Activated CD4-positive, alpha-beta T cell treated with anti-CD3 and anti-CD28 coated beads for 4 hours (primary cell): ENCODE measurements around the gene IGSF22.

Experiments used
- DNase-seq, 2 donors: peaks; one replicate each; pipeline ENCODE4 v3.0.0-alpha.2; 2020

The IGSF22 gene

DNA sequence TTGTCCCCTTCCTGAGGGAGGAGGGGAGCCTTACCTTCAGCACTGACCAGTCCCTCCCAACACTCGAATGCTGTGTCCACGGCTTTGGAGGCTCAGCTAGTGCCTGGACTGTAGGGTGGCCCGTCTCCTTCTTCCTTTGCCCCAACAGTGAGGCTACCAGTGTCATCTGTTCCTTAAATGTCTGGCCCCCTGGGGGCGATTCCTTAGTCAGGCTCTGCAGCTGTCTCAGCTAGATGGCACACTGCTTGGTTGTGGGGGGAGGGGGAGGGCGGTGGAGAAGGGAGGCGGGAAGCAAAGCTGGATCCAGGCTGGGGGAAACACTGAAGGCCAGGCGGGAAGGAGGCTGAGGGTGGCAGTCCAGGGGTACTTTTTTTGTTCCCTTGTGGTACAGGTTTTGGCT is at the start of gene IGSF22:
IGSF22 (minus strand) TSS at position 149 of the 400 bp plus-strand sequence. CDS start 1,952 bp downstream, outside the sequence.
- DNase-seq, result no peak

DNA sequence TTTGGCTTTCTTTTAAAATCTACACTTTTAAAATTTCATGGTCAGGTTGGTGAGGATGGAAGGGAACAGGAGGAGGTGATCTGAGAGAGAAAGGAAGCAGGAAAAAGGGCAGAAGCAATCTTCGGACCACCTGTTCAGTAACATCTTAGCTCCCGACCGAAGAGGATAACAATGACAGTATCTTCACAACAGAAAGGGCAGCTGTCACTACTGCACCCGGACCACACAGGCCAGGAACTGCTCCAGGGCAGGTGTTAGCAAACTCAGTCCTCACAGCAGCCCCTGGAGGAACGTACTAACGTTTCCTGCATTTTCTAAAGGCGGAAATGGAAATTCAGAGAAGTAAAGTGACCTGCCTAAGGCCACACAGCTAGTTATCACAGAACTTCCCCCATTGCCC is 48.8 kb upstream of the IGSF22 start:
- DNase-seq, result no peak

DNA sequence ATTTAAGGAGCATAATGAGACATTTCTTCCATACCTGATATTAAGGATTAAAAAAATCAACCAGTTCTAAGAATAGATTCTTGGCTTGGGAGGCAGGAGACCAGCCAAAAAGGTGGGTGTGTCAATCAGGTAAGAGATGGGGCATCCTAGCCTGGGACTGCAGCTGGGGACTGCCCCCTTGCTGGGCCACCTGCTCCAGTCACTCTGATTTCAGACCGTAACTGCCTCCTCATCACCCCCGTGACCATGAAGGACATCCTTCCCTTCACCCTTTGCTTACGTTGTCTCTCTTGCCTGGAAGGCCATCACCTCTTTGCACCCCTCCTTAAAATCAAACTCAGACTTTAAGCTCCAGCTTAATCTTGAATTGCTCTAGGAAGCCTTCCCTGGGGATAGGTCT is 47.7 kb upstream of the IGSF22 start:
- DNase-seq, result no peak

DNA sequence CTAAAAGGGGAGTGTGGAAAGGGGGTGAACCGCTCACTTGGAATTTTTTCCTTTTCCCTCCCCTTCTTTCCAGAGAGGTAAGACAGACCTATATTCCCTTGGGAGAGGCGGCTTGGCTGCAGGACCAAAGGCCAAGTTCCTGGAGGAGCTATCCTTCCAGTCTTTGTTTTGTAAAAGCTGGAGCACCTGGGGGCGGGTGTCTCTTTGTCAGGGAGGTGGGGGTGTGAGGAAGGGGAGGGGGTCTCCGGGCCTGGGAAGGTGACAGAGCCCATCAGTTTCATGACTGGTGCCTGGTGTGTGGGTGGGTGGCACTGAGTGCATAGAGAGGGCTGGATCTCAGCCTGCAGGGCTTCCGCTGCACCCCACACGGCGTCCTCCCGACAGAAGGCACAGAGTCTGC is 47.1 kb upstream of the IGSF22 start:
- no peak for DNase-seq

DNA sequence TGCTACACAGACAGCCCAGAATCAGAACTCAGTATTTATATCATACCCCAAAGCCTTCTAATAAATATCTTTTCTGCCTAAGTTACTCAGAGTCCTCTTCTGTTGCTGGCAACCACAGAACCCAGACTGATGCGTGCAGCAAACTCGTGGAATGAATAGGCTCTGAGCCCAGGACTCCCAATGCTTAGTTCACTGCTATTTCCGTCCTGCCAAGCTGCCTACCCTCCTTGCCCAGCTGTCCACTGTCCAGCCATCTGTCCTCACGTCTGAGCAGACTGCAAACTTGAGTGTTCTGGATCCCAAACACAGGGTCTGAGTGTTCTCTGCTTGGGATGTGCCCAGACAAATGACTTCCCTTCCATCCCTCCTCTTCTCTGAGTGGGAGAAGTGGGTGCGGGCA is 46.2 kb upstream of the IGSF22 start:
- no peak for DNase-seq

DNA sequence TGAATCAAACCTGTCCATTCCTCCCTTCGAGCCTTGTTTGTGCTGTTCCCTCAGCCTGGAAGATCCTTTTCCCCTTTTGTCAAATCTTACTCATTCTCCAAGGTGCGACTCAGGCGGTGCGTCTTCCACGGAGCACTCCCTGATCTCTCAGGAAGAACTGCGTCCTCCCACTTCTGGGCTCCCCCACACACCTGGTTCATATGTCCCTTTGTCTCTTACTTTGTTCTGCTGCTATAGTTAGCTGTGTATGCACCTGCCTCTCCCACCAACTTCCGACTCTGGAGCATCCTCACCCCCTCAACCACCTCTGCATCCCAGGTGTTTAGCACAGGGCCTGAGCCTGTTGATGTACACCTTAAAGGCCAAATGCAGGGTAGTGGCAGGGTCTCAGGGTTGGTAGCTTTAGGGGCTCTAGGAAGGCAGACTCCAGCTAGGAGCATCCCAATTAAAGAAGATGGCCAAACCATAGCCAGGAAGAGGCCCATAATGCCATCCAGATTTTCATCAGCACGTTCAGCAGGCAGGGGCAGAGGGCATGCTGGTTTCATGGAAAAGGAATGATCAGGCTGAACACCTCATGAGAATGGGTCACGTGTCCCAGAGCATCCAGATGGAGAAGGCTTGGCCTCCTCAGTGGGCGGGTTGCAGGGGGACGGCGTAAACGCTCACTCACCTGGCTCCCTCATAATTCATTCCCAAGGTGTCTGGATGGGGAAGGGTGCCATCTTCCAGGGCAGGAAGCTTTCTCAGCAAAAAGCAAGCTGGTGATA is 45.5 kb upstream of the IGSF22 start:
- no peak for DNase-seq

DNA sequence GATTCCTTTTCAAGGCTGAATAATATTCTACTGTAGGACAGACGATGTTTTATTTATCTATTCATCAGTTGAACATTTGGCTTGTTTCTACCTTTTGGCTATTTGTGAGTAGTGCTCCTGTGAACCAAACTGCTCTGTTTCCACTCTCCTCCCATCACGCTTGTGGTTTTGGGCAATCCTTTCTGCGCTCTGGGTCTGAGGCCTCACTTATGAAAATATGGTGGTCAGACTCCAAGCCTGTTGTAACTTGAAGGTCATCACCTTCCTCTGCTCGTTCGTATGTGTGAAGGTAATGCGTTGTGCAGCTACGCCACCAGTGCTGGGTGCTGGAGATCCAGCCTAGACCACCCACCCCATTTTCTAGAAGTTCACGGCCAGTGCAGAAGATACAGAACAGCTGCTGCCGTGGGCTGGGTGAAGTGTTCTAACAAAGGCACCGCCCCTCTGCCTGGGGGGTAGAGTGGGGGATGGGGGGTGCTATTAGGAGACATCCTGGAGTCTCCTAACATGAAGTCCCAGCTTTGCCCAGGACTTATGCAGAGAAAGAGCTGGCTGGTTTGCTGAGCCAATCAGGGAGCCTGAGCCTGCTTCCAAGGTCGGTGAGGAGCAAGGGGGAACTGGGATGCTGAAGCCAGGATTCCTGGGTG is 44.6 kb upstream of the IGSF22 start:
- DNase-seq, result no peak

DNA sequence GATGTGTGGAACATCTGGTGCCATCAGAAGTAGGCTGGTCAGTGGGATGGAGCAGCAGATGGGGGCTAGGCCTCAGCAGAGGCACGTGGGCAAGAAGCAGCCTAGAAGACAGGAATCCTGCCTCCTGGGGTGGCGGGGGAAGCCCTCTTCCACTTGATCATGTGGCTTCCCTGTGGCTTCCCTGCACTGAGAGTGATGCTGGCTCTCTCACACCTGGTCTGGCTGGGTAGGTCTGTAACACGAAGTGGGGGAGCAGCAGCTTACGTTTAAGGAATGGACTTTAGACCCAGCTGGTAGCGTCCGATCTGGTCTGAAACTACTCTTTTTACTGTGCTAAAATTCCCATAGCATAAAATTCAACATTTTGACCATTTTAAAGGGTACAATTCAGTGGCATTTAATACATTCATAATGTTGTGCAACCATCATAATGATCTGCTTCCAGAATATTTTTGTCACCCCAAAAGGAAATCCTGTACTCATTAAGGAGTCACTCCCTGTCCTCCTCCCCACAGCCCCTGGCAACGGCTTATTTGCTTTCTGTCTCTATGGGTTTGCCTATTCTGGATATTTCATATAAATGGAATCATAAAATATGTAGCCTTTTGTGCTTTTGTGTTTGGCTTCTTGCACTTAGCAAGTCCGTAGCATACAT is 43.9 kb upstream of the IGSF22 start:
- DNase-seq, result no peak

DNA sequence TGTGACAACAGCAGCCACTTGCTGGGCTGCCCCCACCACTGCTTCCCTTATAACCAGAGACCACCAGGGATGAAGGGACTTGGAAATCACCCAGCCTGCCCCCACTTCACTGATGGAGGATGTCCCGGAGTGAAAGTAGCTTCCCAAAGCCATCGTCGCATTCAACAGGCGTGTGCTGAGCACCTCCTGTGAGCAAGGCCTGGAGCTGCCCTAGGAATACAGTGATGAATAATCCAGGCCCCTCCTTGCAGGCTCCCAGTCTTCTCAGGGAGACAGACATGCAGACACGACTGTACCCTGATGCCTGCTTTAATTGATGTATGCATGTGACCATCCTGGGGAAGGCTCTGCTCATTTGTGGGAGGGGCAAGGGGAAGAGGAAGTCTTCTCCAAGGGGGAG is 43.0 kb upstream of the IGSF22 start:
- DNase-seq, result no peak

DNA sequence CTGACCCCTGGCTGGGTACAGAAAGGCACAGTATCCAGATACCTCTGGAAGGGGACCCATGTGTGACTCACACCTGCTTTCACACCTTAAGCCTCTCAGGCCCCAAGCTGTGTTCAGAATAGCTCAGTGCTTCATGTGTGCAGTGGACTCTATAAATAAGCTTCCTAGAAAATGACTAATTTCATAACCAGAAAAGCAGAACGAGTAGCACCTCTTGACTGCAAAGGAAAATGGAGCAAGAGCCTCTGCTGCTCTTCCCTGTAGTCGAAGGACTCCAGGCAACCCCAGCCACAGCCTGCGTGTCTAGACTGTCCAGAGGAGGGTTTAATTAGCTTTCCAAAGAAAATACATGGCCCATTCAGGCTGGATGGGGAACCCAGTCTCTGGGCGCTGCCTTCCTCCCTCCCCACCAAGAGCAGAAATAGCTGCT is 42.5 kb upstream of the IGSF22 start:
- DNase-seq, result no peak

DNA sequence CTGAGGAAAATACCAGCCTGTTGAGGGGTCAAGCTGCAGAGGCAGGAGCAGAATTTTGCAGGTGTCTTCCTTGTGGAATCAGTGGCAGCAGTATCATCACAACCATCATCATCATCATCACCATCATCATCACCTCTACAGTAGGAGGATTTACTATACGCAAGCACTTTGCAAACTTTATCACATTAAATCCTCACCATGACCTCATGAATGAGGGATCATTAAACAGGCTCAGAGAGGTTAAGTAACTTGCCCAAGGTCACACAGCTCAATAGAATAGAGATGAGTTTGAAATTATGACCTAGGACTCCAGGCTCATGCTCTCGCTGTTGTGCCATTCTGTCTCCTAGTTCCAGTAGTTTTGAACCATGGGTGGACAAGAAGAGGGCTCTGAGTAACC is 40.0 kb upstream of the IGSF22 start:
- DNase-seq, result no peak

DNA sequence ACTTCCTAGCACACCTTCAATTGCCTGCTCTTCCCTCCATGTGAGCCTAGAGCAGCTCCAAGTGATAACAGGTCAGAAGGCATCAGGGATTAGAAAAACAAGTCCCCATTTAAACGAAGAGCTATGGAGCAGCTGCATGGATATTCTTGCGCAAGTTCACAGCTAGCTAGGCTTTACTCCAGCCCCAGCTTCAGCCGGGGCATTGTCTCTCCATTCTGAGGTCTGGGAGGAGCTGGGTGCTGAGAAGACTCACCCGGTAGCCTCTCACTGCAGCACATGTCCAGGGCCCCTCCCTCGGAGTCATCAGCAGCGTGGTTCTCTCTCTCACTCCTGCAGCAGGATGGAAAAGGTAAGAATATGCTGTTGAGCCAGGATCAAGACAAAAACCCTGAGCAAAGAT is 39.6 kb upstream of the IGSF22 start:
- no peak for DNase-seq

DNA sequence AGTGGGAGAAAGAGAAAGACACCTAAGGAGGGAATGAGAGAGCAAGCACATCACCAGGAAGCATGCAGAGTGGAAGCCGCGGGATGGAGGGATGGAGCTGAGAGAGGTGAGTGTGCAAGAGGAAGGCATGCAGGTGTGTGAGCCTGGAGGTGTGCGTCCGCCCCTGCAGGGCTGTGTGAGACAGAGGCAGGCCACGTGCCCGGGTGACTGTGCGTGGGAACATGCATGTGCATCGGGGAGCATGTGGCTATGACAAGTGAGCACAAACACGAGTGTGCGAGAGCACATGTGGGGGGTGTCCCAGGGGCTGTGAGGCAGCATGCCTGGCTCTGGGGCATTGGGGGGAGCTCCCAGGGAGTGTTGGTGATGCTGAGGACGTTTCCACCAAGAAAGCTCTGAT is 35.8 kb upstream of the IGSF22 start:
- DNase-seq, result no peak

DNA sequence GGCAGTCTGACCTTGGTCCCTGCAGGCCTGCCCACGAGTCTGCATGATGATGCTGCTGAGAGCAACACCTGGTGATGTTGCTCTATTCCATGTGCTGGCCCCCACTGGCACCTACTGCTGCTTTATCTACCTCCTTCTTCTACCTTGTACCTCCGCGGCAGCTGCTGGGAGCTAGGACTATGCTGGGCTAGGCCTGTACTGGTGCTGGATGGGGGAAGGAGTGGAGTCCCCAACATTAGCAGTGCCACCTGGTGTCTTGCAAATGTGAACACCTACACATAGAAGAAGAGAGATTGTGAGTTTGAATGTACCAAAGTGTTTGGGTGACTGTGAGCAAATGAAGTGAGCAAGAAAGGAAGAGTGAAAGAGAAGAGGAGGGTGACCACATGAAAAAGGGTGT is 35.2 kb upstream of the IGSF22 start:
- DNase-seq, result no peak

DNA sequence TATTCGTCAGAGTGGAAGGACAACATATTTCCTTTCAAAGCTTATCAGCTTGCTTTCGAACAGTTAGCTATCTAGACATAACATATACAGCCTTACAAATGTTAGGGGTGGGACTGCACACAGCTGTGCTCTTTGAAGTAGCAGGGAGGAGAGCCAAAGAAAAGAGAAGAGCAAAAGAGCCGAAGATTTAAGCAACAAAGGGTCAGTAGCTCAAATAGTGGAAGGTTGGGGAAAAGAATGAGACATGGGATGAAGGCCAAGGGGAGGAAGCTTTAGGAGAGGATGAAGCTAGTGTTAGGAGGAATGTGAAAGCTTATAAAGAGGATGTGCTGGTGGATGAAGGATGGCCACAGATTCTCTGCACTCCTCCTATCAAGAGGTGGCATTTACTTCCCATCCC is 31.8 kb upstream of the IGSF22 start:
- no peak for DNase-seq

DNA sequence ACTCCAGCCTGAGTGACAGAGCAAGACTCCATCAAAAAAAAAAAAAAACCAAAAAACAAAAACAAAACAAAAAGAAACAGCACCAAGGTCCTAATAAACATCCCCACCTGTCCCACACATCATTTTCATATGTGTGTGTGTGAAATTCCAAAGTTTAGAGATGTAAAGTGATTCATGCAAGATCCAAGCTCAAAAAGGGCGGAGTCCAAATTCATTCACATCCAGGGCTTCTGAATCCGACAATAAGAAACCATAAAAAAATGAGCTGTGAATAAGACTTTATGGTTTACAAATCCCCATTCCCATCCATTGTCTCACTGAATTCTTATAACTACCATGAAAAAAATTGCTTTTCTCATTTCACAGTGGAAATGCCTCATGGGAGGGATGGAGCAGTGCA is 30.9 kb upstream of the IGSF22 start:
- DNase-seq, result no peak

DNA sequence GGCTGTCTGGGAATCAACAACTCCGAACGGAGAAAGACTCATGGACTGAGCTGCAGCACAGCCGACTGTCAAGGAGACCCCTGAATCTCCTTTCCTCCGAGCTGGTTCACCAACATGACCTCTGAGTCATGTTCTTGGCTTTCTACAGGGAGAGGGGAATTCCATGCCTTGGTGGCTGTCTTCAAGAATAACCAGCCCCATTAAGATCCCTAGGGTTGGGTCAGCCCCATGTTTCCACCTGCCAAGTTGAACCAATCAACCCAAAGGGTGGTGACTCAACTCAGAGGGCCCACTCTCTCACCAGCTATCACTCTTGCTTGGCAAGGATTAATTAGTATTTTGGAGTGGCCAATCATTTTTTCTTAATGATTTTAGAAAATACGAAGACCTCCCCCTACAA is 28.3 kb upstream of the IGSF22 start:
- no peak for DNase-seq

DNA sequence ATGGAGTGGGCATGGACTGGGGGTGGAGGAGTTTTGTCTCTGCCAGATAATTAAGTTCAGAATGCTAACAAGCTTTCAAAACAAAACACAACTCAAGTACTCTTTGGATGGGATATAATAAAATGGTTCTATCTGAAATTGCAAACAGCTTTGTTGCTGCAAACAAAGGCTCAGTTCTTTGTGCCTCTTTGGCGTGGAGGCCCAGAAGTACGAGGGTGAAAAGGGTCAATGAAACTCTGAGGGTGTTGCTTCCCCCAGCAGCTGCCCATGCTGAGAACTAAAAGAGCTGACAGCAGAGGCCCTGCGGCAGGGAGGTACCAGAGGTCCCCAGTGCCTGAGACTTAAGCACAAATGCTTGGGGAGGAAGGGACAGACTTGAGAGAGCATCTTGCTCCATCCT is 26.5 kb upstream of the IGSF22 start:
- DNase-seq, result no peak

DNA sequence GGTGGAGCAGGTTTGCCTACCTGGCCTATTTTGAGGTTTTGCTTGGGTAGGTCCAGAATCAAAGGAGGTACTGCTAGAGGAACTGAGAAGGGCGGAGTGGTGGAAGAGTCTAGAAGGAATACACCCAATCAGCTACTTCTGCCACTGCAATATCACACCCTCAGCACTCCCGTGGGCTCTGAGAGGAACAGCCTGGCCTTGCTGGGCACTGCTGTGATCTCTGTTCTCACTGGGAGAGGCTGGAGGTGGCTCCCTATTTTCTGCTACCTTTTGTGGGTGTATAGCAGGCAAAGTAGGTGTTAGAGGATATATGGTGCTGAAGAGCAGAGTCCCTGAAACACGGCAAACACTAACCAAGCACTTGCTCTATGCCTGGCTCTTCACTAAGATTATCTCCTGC is 25.0 kb upstream of the IGSF22 start:
- no peak for DNase-seq

DNA sequence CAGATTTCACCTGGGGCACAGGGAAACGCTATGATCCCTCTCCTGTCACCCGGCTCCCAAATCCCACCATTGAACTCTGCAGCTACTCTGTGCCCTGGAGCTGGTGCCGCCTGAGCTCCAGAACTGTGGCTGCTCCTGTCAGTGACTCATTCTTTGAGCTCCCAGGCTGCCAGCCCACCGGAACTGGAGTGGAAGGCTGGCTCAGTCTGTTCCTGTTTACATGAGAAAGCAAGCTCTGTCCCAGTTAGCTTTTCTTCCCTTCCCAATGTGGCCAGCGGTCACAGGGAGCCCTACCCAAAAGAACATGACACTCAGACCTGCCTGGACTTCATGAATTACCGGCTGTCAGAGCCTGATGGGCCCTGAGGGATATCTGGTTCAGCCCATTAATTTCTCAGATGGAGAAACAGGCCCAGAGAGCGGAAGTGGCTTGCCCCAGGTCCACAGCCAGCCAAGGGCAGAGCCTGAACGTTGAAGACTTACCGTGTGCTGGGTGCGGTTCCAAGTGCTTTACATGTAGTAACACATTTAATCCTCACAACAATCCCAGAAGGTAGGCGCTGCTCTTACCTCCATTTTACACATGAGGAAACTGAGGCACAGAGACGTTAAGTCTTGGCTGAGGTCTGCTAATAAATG is 23.8 kb upstream of the IGSF22 start:
- no peak for DNase-seq

DNA sequence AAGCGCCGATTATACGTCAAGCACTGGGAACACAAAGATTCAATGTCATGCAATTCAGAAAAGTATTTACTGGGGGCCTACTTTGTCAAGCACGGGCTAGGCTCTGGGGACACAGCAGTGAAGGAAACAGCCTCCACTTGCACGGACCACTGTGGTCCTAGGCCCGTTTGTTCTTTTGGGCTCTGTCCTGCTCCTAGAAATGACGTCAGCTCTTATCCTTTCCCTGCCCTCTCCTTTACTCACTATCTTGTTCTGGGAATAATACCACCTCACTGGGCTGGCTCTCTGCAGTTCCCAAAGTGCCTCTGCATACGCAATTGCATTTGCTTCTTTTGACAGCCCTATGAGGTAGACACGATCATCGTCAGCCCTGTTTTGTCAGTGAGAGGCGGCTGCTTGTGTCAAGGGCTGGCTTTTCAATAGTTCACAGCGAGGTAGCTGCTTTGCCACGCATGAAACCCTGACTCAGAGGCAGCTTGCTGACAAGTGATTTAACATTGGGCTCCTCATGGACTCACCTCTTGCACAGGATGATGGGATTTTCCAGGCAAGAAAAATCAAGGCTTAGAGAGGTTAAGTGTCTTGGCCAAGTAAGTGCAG is 22.9 kb upstream of the IGSF22 start:
- DNase-seq, result no peak

DNA sequence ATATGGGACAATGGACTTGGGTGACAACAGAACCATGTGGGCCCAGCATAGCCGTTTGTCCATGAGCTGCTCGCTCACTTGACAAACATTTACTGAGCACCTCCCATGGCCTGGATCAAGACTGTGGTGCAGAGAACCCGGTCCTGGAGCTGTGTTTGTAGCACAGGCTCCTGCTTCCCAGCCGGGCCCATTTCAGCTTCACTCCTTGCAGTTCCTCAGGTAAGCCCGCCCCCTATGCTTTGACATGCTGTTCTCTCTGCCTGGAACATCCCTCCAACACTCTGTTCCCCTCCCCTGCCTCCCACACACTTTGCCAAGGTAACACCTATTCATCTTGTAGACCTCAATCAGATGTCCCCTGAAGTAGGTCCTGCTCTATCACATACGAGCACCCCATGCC is 19.3 kb upstream of the IGSF22 start:
- DNase-seq, result no peak

DNA sequence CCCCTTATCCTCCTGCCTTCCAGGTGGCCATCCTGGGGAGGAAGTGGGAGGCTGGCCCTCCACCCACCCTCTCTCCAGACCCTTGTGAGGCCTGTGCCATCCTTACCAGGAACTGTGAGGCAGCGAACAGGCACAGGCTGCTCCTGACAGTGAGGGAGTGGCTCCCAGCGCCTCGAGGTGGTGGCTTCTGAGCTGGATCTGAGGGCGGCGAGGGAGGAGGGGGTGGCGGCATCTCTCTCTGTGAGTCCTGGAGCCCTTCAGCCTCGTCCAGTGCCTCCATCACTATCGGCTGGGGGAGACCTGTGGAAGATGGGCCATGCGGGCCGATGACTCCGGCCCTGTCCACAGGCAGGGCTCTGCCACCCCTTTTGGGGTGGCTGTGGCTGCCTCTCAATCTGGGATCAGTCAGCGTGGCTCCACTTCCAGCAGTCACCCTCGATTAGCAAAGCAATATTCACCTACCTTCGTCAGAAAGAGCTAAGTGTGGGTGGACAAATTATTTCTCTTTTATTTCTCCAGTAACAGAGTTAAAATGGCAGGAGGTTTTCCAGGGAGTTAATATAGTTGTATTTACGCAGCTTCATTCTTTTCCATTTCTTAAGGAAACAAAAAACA is 18.0 kb upstream of the IGSF22 start:
- DNase-seq, result no peak
